ENCODE results near the gene SLC25A27.

DNA sequence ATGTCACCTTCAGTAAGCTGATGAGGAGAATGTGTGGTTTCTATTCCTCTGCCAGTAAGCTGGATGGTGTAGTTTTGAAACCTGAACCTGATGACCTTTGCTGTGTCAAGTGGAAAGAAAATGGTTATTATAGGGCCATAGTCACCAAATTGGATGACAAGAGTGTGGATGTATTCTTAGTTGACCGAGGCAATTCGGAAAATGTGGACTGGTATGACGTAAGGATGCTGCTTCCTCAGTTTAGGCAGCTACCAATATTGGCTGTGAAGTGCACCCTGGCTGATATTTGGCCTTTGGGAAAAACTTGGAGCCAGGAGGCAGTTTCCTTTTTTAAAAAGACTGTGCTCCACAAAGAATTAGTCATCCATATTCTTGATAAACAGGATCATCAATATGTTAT is 36.9 kb downstream of the SLC25A27 start:
- TF ChIP-seq, protein P1, sequence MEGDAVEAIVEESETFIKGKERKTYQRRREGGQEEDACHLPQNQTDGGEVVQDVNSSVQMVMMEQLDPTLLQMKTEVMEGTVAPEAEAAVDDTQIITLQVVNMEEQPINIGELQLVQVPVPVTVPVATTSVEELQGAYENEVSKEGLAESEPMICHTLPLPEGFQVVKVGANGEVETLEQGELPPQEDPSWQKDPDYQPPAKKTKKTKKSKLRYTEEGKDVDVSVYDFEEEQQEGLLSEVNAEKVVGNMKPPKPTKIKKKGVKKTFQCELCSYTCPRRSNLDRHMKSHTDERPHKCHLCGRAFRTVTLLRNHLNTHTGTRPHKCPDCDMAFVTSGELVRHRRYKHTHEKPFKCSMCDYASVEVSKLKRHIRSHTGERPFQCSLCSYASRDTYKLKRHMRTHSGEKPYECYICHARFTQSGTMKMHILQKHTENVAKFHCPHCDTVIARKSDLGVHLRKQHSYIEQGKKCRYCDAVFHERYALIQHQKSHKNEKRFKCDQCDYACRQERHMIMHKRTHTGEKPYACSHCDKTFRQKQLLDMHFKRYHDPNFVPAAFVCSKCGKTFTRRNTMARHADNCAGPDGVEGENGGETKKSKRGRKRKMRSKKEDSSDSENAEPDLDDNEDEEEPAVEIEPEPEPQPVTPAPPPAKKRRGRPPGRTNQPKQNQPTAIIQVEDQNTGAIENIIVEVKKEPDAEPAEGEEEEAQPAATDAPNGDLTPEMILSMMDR (IDR thresholded peaks at IDR 0.05; ENCODE audit: low read depth, low read length, missing input control), result no peak
- TF ChIP-seq, protein P2, sequence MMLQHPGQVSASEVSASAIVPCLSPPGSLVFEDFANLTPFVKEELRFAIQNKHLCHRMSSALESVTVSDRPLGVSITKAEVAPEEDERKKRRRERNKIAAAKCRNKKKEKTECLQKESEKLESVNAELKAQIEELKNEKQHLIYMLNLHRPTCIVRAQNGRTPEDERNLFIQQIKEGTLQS (IDR thresholded peaks at IDR 0.05), result no peak
- TF ChIP-seq, protein P3, sequence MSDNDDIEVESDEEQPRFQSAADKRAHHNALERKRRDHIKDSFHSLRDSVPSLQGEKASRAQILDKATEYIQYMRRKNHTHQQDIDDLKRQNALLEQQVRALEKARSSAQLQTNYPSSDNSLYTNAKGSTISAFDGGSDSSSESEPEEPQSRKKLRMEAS (IDR thresholded peaks at IDR 0.05), result no peak
- no peak for TF ChIP-seq RAD21 (IDR thresholded peaks at IDR 0.05)
- no peak for TF ChIP-seq REST (IDR thresholded peaks at IDR 0.05)
- no peak for TF ChIP-seq JUND (IDR thresholded peaks at IDR 0.05)
- TF ChIP-seq TAF1 (conservative IDR thresholded peaks at IDR 0.05), result no peak
- no peak for TF ChIP-seq YY1 (IDR thresholded peaks at IDR 0.05)
- no peak for TF ChIP-seq NR2F2 (IDR thresholded peaks at IDR 0.05)
- no peak for TF ChIP-seq SP1 (IDR thresholded peaks at IDR 0.05)
- no peak for TF ChIP-seq FOXA1 (IDR thresholded peaks at IDR 0.05)
- TF ChIP-seq EGR1 (IDR thresholded peaks at IDR 0.05; ENCODE audit: low read depth in 2 of 2), result no peak
